HK-2 (cell line): ENCODE data around the gene MAL.

Experiments
- DNase-seq: peaks from one replicate; pipeline ENCODE4 v3.0.0-alpha.2; 2018; ENCODE audit not compliant: unreplicated experiment

Gene MAL

GRCh38 chr2:95048825-95049682 lies 23.5 kb downstream of the MAL start:
- DNase-seq: no peak

- DNase-seq: no peak
These were observed 24.1 kb downstream of the MAL start for GRCh38 chr2:95049683-95049955.

DNA sequence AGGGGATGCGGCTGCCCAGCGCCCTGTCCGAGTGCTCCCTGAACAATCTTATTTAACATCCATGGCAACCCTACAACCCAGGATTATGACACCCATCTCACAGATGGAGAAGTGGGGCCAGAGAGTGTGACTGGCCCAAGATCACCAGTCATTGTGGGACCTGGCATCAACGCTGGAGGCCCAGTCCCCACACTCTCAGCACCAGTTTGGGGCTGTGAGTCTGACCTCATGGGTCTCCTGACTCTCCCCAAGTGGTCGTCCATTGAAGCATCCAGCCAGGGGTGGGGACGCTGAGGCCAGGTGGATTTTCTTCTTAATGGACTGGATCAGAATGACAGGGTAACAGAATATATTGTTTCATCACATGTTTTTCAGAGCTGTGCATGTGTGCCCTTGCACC lies 24.5 kb downstream of the MAL start:
- DNase-seq: no peak

DNA sequence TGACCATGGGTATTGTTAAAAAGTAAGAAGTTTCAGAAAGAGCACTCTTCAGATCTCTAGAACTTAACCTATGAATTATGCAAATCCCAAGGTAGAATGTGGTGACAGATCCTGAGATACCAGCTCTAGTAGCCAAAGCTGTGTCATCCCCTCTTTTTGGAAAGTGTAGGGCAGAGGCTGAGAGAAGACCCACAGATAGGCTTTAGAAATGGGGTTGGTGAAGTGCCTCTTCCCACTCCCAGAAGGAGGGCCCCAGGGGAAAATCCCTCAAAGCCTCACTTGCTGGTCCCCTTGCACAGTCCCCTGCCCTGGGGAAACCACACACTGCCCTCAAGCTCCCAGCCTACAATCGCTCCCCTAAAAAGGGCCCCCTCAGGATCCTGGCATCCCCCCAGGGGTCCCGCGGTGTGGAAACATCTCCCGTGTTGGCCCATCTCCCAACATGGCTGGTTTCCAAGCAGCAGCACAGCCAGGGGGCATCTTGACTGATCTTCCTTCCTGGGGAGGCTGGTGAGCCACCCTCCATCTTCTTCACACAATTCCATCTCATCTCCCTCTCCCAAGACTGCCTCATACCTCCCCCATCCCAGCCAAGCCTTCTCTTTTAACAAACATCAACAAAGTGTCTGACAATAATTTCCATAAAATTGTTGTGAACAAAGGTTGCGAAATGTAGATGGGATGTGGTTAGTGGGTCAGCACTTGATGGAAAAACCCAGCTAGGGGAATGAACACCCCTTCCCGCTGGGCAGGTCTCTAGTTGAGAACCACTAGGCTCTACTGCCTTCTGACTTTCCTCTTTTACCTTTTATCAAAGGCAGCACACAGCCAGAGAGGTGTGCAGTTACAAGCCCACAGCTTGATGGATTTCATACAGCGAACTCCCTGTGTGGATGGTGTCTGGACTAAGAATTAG lies 25.1 kb downstream of the MAL start:
- no peak for DNase-seq

DNA sequence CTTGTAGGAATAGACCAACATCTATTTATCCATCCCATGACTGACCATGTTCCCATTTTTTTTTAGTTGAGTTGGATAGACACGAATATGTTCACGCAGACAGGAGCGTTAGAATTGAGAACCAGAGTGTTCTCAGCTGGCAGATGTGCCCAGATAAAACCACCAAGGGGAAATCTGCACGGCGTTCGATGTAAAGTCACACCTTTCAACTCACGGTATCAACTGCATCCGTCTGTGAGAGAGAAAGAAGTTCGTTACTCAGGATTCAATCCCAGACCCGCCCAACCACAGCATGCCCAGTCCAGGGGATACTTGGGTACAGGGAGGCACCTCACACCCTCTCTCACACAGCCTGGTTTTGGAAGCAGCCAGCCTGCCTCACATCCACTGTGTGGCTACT lies 26.1 kb downstream of the MAL start:
- no peak for DNase-seq

DNA sequence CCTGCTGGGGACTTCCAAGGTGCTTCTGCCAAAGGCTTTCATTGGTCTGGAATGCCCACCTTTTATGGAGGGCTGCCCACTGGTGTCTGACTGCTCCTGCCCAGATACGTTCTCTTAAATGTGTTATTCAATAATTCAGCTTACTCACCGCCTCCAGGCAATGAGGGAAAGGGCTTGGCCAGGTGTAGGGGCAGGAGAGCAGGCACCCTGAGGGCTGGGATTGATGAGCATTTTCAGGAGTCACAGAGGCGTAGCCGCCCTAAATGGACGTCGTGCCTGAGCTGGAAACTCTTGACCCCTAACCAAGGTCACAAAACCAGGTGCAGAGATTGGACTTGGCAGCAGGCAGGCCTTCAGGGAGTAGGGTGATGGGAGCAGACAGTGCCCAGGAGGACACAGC lies 26.8 kb downstream of the MAL start:
- DNase-seq: no peak

- no peak for DNase-seq
These were observed 27.4 kb downstream of the MAL start for GRCh38 chr2:95052804-95053479.

DNA sequence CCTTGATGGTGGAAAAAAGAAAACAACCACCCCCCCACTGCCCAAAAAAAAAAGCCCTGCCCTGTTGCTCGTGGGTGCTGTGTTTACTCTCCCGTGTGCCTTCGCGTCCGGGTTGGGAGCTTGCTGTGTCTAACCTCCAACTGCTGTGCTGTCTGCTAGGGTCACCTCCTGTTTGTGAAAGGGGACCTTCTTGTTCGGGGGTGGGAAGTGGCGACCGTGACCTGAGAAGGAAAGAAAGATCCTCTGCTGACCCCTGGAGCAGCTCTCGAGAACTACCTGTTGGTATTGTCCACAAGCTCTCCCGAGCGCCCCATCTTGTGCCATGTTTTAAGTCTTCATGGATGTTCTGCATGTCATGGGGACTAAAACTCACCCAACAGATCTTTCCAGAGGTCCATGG lies 28.0 kb downstream of the MAL start:
- DNase-seq: no peak

GRCh38 chr2:95054016-95054415 lies 28.5 kb downstream of the MAL start:
- no peak for DNase-seq

DNA sequence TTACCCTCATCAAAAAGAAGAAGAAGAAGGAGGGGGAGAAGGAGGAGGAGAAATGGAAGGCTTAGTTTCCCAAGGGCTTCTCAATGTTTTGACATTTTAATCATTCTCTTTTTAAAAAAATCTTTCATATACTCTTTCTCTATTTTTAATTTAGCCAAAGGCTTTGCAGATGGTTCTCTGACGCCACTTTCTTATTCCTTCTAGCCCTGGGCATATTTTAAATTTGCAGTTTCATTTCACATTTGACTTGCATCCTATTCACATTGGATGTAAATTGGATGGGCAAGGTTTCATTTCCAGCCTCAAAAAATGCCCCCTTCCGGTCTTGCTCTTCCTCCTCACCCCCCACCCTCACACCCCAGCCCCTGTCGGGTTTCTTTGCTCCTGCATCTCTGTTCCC lies 29.8 kb downstream of the MAL start:
- DNase-seq: no peak

DNA sequence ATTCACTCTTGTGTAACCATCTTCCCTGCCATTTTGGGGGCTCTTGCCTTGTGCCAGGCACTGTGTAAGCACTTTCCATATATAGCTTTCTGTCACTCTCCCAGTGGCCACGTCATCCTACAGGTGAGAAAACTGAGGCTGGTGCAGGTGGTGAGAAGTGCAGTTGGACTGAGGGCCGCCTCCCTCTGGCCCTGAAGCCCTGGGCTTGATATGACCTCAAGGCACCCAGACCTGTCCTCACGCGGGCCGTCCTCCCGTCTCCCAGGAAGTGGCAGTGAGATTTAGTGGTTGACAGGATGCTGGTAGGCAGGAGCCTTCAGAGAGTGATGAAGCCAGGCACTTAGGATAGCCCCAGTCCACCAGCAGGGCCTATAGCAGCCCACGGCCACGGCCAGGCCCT lies 30.5 kb downstream of the MAL start:
- peak; percentile 32 for DNase-seq

- peak; percentile 80 for DNase-seq
These were observed 31.3 kb downstream of the MAL start for GRCh38 chr2:95056461-95057459.

GRCh38 chr2:95057535-95058370 lies 32.2 kb downstream of the MAL start:
- no peak for DNase-seq

GRCh38 chr2:95058466-95058988 lies 33.0 kb downstream of the MAL start:
- peak; percentile 40 for DNase-seq

- DNase-seq: peak; percentile 73
These were observed 33.6 kb downstream of the MAL start for GRCh38 chr2:95058989-95059641.

DNA sequence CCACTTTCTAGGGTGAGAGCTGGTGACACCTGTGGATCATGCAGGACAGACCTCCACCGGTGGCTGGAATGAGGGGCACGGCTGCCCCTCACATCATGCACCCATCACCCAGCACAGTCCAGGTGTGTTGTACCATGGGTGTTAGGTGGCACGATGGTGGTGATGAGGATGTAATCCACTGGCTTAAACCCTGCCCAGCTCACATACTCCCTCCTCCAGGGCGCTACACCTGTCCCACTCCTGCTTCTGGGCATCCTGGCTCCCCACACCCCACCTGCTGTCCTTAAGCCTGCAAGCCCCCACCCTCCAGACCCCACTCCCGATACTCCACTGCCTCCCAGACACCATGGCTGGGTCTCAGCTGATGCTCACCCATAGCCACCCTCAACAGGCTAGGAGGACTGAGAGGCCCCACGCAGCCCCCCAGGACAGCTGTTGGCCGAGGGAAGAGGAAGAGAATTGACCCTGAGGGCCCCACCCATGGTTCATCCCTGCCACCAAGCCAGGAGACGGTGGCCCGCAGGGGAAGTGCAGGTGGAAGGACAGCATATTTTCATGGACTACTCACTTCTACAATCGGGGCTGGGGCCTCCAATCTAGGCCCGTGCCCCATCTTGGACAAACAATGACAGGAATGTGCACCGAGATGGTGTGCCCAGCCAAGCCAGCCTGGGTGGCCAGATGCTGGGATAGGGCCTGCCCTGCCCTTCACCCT lies 34.3 kb downstream of the MAL start:
- DNase-seq: no peak

- DNase-seq: no peak
These were observed 35.1 kb downstream of the MAL start for GRCh38 chr2:95060446-95061118.

GRCh38 chr2:95061119-95061512 lies 35.6 kb downstream of the MAL start:
- no peak for DNase-seq
